Activated CD8-positive, alpha-beta memory T cell treated with anti-CD3 and anti-CD28 coated beads for 48 hours (primary cell): ENCODE measurements around the gene RIPK3.

ENCODE experiments used
- DNase-seq, 3 experiments: peaks; one replicate each; pipeline ENCODE4 v3.0.0-alpha.2; 2020; ENCODE audit warnings: low read depth in 2 of 3, low spot score in 2 of 3

RIPK3 gene

DNA sequence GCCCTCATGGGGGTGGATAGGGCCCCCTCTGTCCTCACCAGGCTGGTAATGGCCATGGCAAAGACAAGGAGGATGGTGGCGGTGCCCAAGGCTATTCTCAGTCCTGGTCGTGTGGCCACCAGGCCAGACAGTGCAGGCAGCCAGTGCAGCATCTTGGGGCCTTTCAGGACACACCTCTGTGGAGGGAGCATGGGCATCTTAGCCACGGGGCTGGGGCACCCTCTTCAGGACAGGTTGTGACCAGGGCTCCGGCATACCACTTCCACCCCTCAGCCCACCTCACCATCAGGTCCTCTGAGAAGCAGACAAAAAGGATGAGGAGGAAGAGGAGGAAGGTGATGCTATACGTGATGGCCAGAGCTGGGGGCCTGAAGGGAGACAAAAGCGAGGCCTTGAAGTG is 15.8 kb downstream of the RIPK3 start:
- no peak for DNase-seq

DNA sequence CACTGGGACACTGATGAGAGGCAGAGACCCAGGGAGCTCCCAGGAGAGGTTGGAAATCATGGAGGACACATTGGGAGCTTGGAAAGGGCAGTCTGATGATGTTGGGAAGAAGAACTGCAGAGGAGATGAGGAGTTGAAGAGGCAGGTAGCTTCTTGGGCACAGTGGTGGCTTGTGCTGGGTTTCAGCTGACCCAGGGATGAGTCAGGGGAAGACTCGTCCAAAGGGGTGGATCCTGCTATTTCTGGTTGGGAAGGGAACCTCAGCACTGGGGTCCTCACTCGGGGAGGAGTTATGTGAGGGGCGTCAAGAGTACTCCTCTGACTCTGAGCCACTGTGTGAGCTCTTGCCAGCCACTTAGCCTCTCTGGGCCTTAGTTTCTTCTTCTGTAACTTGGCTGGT is 16.4 kb downstream of the RIPK3 start:
- DNase-seq: no peak

DNA sequence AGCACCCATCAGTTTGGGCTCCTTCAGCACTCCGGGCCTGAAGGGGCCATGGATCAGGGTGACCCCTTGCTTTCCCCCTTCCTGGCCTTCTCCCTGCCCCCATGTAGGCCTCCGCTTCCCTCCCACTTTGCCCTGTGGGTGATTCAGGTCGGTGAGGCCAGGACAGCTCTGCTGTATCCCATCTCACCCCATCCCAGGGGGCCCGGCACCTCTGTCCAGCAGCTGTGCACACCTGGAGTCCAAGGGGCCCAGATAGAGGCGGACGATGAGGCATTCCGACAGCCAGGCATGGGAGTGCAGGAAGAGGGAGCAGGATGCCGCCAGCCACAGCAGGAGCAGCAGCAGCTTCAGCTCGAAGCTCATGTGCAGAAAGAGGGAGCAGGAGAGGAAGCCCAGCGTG is 17.1 kb downstream of the RIPK3 start:
- DNase-seq: no peak

DNA sequence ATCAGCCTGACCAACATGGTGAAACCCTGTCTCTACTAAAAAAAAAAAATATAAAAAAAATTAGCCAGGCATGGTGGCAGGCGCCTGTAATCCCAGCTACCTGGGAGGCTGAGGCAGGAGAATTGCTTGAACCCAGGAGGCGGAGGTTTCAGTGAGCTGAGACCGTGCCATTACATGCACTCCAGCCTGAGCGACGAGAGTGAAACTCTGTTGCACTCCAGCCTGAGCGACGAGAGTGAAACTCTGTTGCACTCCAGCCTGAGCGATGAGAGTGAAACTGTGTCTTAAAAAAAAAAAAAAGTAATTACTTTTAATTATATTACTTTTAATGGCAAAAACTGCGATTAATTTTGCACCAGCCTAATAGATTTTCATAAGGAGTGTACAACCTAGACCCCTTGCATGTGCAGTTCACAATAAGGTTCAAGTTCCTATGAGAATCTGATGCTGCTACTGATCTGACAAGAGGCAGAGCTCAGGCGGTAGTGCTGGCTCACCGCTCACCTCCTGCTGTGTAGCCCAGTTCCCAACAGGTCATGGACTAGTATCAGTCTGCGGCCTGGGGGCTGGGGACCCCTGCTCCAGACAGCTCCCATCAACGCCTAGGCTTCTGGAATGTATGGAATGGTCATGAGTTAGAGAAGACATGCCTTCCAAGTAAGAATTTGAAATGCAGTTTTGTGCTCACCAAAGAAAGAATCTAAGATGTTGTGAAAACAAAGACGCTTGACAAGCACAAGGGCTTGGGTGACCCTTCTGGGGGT is 18.4 kb downstream of the RIPK3 start:
- no peak for DNase-seq

DNA sequence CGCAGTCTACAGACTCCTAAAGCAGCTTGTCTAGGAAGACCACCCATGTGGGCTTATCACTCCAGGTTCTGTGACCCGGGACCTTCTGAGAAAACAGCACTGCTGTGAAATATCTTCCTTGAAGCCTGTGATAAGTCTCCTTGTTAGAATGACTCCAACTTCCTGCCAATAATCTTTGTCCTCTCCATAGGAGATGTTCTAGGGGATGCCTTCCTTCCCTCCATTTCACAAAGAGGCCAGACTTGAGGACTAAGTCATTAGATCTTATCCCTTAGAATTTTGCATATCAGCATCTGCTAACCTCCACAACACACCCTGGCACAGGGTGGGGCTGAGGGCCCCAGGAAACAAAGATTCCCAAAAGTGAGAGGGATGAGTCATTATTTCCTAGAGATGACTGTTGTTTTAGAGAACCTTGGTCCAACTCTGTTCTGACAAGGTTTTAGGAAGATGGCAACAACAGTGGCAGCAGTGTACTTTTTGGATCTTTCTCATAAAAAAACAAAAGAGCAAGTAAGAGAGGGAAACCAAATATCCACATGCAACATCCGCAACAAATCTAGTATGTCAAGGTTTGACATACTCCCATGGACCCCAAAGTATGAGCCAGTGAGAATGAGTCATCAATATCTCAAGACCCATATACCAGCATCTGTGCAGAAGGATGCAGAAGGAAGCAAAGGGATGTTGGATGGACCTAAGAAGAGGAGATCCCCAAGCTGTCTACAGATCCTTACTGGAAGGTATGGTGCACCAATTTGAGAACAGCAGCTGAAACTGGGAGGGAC is 22.5 kb downstream of the RIPK3 start:
- DNase-seq: no peak

DNA sequence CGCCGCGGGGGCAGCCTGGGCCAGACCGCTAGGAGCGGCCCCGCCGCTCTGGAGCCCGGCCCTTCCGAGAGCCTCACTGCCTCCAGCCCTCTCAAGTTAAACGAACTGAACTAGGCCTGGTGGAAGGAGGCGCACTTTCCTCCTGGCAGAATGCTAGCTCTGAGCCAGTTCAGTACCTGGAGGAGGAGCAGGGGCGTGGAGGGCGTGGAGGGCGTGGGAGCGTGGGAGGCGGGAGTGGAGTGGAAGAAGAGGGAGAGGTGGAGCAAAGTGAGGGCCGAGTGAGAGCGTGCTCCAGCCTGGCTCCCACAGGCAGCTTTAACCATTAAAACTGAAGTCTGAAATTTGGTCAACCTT is 23.2 kb downstream of the RIPK3 start:
- DNase-seq: no peak

DNA sequence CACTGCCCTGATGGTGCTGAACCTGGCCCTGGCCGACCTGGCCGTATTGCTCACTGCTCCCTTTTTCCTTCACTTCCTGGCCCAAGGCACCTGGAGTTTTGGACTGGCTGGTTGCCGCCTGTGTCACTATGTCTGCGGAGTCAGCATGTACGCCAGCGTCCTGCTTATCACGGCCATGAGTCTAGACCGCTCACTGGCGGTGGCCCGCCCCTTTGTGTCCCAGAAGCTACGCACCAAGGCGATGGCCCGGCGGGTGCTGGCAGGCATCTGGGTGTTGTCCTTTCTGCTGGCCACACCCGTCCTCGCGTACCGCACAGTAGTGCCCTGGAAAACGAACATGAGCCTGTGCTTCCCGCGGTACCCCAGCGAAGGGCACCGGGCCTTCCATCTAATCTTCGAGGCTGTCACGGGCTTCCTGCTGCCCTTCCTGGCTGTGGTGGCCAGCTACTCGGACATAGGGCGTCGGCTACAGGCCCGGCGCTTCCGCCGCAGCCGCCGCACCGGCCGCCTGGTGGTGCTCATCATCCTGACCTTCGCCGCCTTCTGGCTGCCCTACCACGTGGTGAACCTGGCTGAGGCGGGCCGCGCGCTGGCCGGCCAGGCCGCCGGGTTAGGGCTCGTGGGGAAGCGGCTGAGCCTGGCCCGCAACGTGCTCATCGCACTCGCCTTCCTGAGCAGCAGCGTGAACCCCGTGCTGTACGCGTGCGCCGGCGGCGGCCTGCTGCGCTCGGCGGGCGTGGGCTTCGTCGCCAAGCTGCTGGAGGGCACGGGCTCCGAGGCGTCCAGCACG is 23.8 kb downstream of the RIPK3 start:
- DNase-seq: no peak

DNA sequence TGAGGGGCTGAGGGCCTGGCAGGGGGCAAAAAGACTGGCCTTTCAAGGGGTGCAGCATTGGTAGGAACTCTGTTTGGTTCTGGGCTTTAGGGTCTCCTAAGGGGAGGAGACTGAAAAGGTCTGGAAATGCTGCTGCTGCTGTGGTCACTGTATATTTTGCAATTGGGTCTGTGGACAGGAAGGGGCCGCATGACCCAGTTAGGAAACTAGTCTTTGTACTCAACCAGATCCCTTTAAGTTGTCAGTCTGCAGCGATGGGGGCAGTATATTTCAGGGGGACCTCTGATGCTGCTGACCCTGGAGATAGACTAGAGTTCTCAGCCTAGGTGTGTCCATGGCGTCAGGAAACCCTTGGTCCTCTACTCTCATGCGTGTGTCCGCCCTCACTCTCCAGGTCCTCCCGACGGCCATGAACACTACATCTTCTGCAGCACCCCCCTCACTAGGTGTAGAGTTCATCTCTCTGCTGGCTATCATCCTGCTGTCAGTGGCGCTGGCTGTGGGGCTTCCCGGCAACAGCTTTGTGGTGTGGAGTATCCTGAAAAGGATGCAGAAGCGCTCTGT is 24.5 kb downstream of the RIPK3 start:
- DNase-seq: no peak

DNA sequence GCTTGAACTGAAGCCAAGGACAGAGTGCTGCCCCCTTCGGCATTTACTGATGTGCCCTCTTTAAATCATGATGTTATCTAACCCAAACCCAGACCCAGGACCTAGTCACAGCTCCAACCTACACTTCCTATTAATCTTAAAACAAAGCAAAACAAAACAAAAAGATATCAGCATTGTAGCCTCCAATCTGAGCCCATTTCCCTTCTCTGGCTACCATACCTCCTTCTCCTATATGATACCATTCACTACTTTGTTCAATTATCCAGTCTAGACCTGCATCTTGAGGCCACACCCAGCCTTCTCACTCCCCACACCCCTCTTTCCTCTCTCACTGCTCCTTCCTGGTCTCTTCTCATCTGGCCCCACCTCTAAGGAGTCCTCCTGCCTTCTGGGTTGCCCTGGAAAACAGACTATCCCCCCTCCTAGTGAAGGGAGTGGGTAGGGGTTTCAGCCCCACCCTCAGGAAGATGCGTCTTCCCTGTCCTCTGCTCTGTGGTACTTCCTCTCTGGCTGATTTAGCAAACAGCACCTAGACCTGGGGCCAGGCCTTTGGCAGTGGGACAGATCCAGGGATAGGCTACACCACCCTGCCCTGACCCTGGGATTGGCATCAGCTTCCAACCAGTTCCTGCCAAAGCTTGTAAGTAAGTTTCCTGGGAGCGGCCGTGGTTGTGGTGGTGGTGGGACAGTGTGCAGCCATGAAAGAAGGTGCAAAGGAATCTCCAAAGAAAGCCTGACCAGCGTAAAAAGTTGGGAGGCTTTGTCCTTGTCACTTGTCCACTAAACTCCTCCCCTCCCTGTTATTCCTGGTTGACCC is 25.2 kb downstream of the RIPK3 start:
- no peak for DNase-seq

DNA sequence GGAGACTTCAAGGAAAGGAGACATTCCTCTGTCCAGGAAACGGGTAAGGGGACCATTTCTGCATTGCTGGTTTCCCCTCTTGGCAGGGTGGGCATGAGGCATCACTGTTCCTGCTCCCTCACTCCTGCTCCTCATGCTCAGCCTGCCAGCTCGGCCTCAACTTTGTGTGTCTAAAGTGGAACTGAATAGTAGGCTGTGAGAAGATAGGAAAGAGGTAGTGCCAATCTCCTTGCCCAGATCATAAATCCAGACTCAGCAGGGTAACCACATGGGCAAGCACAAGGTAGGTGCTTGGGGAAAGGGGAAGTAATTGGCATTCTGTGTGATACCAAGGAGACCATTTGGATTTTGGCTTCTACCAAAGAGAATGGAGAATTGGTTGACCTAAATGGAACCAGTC is 25.9 kb downstream of the RIPK3 start:
- no peak for DNase-seq

DNA sequence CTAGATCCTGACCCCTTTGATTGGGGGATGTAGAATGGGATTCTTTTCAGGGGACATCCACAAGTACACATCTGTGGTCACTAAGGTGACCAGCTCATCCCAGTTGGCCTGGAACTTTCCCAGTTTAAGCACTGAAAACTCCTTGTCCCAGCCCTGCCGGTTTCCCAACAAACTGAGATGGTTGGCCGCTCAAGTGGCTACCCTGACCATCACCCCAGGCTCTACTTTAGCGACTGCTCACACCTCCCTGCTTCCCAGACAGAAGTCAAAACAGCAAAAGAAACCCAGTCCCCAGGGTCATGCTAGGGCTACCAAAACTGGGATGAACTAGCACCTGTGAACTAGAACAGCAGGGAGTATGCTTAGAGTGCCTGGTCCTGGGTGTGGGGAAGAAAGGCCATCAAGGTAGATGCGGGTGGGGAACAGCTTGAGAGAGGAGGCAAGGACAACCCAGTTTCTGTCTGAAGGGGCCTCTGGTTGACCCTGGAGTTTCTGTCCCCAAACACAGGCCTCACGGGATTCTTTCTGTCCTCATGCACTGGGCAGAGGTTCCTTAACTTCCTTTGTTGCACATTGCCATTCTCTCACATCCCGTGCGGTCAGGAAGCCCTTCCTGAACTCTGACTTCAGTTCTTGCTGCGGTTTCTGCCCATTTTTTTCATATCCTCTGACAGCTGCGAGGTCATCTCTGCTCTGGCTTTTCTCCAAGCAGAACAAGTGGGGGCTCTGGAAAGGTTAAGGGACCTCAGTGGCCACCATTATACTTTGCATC is 26.9 kb downstream of the RIPK3 start:
- no peak for DNase-seq

DNA sequence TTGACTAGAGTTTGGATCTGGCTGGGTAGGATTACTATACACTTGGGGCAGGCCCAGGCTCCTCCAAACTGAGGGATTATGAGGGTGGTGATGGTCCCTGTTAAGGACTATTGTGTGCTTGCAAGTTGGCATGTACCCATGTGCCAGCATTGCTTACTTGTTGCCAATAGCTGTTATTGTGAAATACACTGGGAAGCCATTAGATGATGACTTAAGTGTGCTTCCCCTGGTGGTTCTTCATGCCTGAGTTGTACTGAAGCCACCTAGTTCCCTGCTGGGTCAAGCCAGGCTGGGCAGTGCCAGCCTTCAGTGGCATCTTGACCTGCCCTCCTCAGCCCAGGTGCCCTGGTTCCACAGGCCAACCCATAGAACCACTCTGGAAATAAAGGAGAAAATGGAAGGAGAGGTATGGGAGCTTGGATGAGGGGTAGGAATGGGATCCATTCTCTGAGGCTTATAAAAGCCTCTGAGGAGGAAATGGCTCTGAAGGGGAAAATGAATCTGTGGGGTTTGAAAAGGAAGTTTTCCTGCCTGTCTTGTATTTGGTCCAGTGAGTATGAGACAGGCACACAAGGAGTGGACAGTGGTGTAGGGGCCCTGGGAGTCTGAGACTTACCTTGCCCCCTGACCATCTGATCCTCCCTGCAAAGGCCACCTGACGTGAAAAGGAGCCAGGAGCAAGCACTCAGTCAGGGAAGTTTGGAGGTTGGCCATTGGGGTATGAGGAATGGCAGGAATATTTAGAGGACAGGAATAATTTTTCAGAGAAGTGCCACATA is 27.8 kb downstream of the RIPK3 start:
- no peak for DNase-seq

DNA sequence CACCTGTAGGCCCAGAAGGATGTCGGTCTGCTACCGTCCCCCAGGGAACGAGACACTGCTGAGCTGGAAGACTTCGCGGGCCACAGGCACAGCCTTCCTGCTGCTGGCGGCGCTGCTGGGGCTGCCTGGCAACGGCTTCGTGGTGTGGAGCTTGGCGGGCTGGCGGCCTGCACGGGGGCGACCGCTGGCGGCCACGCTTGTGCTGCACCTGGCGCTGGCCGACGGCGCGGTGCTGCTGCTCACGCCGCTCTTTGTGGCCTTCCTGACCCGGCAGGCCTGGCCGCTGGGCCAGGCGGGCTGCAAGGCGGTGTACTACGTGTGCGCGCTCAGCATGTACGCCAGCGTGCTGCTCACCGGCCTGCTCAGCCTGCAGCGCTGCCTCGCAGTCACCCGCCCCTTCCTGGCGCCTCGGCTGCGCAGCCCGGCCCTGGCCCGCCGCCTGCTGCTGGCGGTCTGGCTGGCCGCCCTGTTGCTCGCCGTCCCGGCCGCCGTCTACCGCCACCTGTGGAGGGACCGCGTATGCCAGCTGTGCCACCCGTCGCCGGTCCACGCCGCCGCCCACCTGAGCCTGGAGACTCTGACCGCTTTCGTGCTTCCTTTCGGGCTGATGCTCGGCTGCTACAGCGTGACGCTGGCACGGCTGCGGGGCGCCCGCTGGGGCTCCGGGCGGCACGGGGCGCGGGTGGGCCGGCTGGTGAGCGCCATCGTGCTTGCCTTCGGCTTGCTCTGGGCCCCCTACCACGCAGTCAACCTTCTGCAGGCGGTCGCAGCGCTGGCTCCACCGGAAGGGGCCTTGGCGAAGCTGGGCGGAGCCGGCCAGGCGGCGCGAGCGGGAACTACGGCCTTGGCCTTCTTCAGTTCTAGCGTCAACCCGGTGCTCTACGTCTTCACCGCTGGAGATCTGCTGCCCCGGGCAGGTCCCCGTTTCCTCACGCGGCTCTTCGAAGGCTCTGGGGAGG is 28.9 kb downstream of the RIPK3 start, which contains the start of gene LTB4R:
Gene LTB4R (plus strand): TSS at position 857 of the 959 bp plus-strand sequence. CDS start 4,150 bp downstream, outside the sequence.
- DNase-seq: peak in 1 of 3 experiments; percentile 44

DNA sequence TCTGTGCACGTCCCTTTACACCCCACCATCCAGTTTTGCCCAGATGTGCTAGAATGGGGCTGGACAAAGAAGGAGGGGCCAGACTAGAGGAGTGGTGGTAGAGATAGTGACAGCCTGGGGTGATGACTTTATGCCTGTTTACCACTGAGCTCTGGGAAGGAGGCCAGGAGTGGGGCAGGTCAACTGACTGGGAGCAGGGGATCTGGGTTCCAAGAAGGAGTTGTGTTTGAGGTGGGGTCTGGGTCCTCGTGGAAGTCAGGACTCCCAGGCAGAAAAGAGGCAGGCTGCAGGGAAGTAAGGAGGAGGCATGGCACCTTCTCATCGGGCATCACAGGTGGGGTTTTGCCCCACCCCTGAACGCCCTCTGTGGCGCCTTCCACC is 29.5 kb downstream of the RIPK3 start:
- DNase-seq: no peak

DNA sequence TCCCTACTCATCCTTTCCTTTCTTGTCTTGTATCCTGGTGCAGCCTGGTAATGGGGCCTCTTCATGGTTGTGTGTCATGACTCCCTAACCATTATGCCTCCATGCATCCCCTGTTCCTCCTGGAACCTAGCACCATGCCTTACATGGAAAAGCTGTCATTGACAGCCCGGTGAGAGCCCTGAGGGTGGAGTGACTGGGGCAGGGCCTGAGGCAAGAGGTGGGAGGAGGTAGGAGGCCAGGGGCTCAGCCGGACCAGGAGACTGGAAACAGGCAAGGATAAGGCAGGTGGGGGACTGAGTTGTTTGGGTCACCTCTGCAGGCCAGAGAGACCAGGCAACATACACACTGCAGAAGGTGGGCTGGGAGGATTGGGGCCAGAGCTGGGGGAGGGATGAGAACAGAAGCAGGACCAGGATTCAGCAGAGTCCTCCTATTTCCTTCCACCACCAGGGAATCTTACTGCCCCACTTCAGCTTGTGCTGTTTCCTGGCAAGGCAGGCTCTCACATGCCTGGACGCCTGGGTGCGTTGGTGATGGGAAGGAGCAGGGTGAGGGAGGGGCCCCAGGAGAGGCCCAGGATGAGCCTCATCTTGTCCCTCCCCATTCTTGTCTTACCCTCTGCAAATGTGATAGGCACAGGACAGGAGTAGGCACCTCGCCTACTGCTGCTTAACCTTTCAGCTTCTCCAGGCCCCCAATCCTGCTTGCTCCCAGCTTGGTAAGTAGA is 30.1 kb downstream of the RIPK3 start, which contains the start of gene LTB4R2:
Gene LTB4R2 (plus strand): TSS at position 603 of the 727 bp plus-strand sequence. CDS start 525 bp downstream, outside the sequence.
- no peak for DNase-seq

DNA sequence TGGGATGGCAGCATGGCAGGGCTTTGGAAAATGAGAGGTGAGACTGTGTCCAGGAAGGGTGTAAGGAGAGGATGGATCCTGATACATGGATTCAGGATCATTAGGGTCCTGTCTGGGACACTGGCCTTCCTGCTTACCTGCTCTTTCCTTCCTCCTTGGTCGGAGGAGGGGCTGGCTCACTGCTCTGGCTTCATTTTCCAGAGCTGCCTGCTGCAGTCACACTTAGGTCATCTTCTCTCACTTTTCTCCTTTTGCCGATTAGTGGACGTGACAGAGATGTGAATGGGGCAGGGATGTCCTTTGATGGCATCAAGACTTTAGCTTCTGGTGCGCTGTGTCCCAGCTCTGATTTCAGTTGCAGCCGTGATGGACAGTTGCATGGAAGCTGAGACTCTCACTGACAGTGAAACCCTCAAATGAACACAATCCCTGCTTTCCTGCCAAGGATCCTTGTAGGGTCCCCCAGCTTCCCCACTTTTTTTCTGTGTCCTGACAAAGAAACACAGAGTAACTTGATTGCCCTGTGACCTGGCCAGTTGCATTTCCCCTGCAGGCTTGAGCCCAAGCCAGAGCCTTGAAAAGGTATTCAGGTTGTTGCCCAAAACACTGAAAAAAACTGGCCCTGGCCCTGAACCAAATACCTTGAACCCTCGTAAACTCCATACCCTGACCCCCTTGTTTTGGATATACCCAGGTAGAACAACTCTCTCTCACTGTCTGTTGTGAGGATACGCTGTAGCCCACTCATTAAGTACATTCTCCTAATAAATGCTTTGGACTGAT is 31.3 kb downstream of the RIPK3 start:
- DNase-seq: no peak
